Activated CD4-positive, CD25-positive, alpha-beta regulatory T cell treated with anti-CD3 and anti-CD28 coated beads, Interleukin-2, amount 50 U/mL, for 24 hours (primary cell): ENCODE measurements around the gene CWC27.
A peak's percentile ranks its signal among the peaks of the same experiment; 100 is the strongest.
"Not testable (repeated sequence)": the region's sequence is repeated elsewhere in the genome, so short reads cannot be mapped to it uniquely, and the experiment has no call there.

Experiments
- ATAC-seq, 2 donors: fragments of 150-1000 bp; cut with Tn5 transposase; one replicate each; pipeline ENCODE4 v1.10.0; 2021; ENCODE audit warnings: mild to moderate bottlenecking in 1 of 2, moderate library complexity in 1 of 2

The CWC27 gene

DNA sequence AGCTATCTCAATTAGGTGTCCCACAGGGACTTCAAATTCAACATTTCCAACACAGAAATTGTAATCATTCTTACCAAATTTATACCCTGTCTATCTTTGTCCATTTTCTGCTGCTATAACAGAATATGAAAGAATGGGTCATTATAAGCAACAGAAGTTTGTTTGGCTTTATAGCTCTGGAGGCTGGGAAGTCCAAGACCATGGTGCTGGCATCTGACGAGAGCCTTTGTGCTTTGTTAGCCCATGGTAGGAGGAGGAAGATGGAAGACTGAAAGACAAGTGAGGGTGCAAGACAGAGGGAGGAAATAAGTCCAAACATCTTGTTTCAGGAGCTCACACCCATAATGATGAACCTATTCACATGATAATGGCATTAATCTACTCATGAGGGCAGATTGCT, 72.2 kb downstream of the CWC27 start:
- no peak for ATAC-seq

GRCh38 chr5:64853777-64854176, 85.0 kb downstream of the CWC27 start:
- ATAC-seq = no peak

GRCh38 chr5:64854855-64855254, 86.1 kb downstream of the CWC27 start:
- no peak for ATAC-seq

GRCh38 chr5:64859881-64860280, 91.2 kb downstream of the CWC27 start:
- no peak for ATAC-seq

GRCh38 chr5:64861281-64861680, 92.6 kb downstream of the CWC27 start:
- ATAC-seq = peak in 1 of 2 donors; percentile 45

DNA sequence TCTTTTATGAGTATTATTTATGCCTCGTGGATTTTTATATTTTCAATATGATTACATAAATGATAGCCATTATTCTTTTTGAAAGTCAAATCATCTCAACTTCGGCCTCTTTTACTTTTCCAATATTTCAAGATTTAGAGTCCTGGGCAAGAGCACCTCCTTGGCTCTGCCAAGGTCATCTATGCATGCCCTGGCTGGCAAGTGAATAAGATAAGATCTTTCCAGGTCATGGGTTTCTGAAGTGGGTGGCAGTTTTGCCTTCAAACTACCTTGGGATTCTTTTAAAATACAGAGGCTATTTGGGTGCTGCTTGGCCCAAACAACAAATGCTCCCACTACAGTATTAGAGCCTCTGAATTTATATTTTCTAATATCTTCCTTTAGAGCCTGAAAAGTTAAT, 95.4 kb downstream of the CWC27 start:
- no peak for ATAC-seq

DNA sequence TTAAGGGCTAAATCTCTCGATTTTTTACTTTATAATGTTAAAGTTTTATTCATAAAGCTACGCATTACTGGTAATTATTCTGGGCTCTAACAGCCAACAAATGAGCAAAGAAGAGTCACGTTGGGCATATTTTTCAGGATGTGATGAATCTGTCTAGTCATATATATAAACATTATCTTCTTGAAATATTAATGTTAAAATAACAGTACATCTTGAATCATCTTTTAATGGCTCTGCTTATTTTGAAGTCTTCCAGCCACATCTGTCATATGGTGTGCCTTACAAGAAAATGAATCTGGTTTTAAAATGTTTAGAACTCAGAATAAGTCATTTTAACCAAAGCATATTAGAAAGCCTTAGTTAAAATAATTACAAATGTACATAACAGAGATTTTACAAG, 96.9 kb downstream of the CWC27 start:
- ATAC-seq = no peak

DNA sequence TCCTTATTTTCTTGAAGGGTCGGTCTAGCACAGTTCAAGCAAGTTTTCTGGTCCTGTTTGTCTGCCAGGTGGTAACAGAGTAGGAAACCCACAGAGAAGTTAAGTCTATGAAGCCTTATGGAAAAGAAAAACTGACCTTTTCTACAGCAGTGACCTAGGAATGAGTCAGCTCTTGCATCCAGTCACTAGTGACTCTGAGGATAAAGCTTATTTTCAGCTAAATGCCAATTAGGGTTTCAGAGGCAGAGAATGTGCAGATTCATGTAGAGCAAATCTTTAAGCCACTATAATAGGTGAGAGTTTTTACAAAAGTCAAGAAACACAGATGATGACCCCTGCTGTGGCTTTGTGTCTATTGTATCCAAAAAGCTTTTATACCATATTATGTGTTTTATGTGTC, 100.7 kb downstream of the CWC27 start:
- ATAC-seq = no peak

DNA sequence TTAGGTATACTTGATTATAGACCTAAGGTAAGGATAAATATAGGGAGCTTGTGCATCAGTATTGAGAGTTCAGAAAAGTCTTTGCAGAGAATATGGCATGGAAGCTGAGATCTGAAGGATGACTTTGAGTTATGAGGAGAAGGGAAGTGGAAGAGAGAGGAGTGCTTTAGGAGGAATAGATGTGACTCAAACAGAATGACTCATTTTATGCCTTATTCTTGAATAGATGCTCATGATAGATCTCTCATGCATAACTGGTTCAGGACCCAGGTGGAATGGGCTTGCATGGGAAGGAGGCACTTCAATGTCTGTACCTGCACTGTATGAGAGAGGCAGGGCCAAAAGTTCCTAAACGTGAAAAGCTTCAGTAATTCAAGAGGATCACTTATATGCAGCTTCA, 103.3 kb downstream of the CWC27 start:
- ATAC-seq = no peak

- ATAC-seq = no peak
Observed at GRCh38 chr5:64873441-64873840, 104.7 kb downstream of the CWC27 start.

DNA sequence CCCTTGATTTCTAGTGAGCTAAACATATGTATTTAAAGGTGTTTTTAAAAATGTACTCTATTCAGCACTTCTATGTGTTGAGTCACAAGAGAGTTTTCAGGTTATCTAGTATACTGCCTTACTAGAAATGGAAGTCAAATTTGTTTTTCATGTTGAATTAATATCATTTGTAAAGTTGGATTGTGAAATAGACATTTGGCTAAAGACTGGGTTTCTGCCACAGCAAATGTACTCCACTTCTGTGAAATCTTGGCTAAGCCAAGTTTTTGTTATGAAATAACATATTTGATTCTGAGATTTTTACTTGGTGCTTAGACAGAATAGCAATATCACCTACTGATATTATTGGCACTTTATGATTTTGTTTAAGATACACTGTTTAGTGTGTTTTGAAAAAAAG, 106.0 kb downstream of the CWC27 start:
- ATAC-seq = no peak

- no peak for ATAC-seq
Observed at GRCh38 chr5:64876203-64876602, 107.5 kb downstream of the CWC27 start.

DNA sequence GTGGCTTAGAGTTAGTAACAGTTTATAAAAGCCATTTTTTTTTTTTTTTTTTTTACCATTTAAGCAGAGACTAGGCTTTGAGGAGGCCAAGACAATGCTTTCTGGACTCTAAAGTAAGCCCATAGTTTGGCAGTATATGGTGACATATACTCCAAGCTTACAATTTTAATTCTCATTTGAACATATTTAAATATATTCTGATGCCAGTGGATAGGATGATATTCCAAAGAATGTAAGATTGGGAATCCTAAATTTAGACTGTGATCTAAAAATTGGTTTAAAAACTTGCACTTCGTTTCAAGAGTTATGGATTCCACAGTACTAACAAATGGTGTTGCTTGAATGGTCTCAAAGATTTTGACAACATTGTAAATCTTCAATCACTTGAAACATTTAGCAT, 112.1 kb downstream of the CWC27 start:
- ATAC-seq = no peak

- ATAC-seq = no peak
Observed at GRCh38 chr5:64883912-64884311, 115.2 kb downstream of the CWC27 start.

DNA sequence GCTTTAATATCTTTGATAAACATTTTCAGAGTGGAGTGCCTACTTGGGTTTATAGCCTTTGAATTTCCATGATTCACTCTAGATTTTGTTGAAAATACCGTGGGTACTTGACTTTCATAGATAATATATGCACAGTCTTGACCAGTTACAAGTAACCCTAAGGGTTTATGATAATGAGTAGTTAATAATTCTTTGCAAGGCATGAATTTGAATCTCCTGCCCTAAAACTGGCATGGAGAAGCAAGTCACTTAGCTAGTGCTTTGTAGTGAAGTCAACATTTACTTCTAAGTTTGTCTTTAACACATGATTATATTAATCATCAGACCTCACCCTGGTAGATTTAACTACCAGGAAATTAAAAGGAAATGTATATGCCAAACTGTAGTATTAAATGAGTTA, 115.8 kb downstream of the CWC27 start:
- no peak for ATAC-seq

DNA sequence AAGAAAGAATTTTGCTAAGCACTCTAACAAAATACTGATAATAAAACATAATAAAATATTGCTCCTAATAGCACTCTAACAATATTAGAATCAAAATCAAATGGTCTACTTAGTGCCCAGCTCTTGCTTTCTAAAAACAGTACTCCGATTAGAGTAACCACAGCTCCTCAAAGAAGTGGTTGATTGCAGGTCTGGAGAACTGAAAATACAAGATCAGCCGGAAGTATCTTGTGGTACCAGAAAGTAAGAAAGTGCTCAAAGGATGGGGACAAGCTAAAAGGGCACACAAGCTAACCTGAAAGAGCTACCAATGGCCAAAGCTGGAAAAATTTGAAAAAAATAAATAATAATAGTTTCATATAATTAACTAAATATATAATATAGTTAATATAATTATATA, 119.2 kb downstream of the CWC27 start:
- ATAC-seq = no peak

- no peak for ATAC-seq
Observed at GRCh38 chr5:64895748-64896147, 127.0 kb downstream of the CWC27 start.

DNA sequence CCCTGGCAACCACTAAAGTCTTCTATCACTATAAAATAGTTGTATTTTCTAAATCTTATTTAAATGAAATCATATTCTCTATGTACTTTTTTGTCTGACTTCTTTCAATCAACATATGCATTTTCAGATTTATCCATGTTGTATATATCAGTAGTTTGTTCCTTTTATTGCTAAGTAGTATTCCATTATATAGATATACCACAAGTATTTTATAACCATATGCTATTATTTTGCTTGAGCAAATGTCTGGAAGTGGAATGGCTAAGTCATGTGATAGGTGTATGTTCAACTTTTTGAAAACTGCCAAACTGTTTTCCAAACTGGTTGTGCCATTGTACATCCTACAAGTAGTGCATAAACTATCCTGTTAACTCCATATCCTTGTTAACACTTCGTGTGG, 131.1 kb downstream of the CWC27 start:
- no peak for ATAC-seq

- ATAC-seq = no peak
Observed at GRCh38 chr5:64900618-64901017, 131.9 kb downstream of the CWC27 start.

DNA sequence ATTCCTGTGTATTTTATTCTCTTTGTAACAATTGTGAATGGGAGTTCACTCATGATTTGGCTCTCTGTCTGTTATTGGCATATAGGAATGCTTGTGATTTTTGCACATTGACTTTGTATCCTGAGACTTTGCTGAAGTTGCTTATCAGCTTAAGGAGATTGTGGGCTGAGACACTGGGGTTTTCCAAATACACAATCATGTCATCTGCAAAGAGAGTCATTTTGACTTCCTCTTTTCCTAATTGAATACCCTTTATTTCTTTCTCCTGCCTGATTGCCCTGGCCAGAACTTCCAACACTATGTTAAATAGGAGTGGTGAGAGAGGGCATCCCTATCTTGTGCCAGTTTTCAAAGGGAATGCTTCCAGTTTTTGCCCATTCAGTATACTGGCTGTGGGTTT, 138.7 kb downstream of the CWC27 start:
- ATAC-seq = not testable (repeated sequence)

DNA sequence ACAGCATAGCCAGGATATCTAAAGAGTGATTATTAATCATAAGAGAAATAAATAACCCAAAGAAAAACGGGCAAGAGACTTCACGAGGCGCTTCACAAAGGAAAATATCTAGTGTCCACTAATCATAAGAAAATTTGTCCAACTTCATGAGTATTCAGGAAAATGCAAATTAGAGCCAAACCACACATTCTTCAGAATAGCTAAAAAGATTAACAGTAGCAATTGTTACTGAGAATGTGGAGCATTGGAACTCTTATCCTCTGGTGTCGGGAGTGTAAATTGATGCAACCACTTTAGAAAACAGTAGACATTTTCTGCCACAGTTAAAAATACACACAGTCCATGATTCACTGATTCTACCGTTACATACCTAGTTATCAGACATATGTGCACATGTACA, 145.7 kb downstream of the CWC27 start:
- ATAC-seq = no peak

DNA sequence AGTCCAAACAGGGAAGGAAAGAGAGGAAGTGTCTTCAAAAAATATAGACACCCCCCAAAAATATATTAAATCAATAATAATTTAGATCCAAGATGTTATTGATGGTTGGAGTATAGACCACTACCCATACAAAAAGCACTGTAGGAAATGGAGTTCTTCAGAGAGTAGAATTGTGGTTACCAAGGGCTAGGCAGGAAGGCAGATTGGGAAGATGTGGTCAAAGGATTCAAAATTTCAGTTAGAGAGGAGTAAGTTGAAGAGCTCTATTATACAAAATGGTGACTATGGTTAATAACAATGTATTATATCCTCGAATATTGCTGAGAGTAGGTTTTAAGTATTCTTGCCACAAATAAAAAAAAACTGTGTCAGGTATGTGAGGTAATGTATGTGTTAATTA, 149.4 kb downstream of the CWC27 start:
- ATAC-seq = no peak

DNA sequence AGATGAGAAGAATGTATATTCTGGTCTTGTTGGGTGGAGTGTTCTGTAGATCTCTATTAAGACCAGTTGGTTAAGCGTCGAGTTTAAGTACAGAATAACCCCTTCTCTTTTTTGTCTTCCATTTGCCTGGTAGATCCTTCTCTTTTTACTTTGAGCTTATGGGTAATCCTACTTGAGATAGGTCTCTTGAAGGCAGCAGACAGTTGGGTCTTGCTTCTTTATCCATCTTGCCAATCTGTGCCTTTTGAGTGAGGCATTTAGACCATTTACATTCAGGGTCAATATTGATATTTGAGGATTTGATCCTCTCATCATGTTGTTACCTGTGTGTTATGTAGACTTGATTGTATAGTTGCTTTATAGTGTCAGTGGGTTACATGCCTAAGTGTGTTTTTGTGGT, 152.7 kb downstream of the CWC27 start:
- no peak for ATAC-seq

- no peak for ATAC-seq
Observed at GRCh38 chr5:64923151-64923685, 154.5 kb downstream of the CWC27 start.

- ATAC-seq = no peak
Observed at GRCh38 chr5:64925123-64925522, 156.4 kb downstream of the CWC27 start.

GRCh38 chr5:64929833-64930232, 161.1 kb downstream of the CWC27 start:
- ATAC-seq = no peak
